Right atrium auricular region (tissue), 2 donors: ENCODE measurements around the gene ZNF423. TPM values are rescaled to one million over a fixed set of nuclear protein-coding genes. Genes with fewer than 3 reads are reported as not detected.
A peak's percentile ranks its signal among the peaks of the same experiment; 100 is the strongest.

Source experiments
- DNase-seq: peaks from one replicate; pipeline ENCODE4 v3.0.0-alpha.2; 2019; ENCODE audit warnings: low spot score
- H3K27ac ChIP-seq, 2 donors: fragments of 200-600 bp; sonication (generic); 1 replicate in 1 of 2; 2 replicates in 1 of 2; pipeline ENCODE4 v1.5.1; 2016 to 2019
- H3K27me3 ChIP-seq, 2 donors: fragments of 200-600 bp; sonication (generic); one replicate each; pipeline versions ENCODE4 v1.5.1 to v1.6.0; 2017 to 2019
- H3K36me3 ChIP-seq: fragments of 200-600 bp; sonication (generic); one replicate; pipeline ENCODE4 v1.5.1; 2016
- H3K4me1 ChIP-seq, 2 donors: fragments of 200-600 bp; sonication (generic); one replicate each; pipeline versions ENCODE4 v1.5.1 to v1.6.0; 2017 to 2019
- H3K4me3 ChIP-seq, 2 donors: fragments of 200-600 bp; sonication (generic); 1 replicate in 1 of 2; 2 replicates in 1 of 2; pipeline ENCODE4 v1.5.1; 2017 to 2019; ENCODE audit warnings: mild to moderate bottlenecking in 1 of 2, moderate library complexity in 1 of 2
- H3K9me3 ChIP-seq, 2 donors: fragments of 200-600 bp; sonication (generic); one replicate each; pipeline ENCODE4 v1.5.1; 2019
- total RNA-seq, 2 donors: library from RNA; depleted of rRNA; stranded (reverse); fragments of >200 nt; gene quantifications; one replicate each; pipeline ENCODE4 v1.1.0, GENCODE V29; 2016
- TF ChIP-seq, protein P1 (sequence below), 2 donors: fragments of 200-600 bp; sonication (generic); IDR thresholded peaks; one replicate each; pipeline ENCODE4 v1.5.1; 2019; ENCODE audit warnings: antibody characterized with exemption in 2 of 2

ZNF423 gene
- total RNA-seq, 2 donors from 2014 or later, result 8.5 to 10.7 TPM

DNA sequence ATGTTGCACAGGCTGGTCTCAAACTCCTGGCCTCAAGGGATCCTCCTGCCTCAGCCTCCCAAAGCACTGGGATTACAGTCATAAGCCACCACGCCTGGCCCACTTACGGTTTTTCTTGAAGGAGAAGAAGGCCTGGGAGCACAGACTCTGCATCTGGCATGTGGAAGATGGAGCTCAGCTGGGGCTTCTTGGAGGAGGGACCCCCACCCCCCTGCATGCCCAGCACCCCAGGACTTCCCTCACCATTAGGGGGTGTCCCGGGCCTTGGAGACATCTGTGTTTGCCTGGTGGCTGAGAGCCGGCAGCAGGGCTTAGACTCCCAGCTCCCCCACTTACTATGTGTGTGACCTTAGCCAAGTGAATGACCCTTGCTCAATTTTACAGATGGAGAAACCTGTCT lies 204.7 kb downstream of the ZNF423 start:
- Histone ChIP-seq H3K4me3 (no peak overlapping the region), H3K27ac (peak overlapping the region in 1 of 2 donors; percentile 73), H3K4me1 (peaks cover 0 to 16% of the 10 kb centered on the region in 2 donors), H3K36me3 (no peaks in the 10 kb centered on the region), H3K9me3 (peaks cover 0 to 28% of the 10 kb centered on the region in 2 donors), H3K27me3 (no peaks in the 10 kb centered on the region)
- DNase-seq, result no peak
- TF ChIP-seq, protein P1, sequence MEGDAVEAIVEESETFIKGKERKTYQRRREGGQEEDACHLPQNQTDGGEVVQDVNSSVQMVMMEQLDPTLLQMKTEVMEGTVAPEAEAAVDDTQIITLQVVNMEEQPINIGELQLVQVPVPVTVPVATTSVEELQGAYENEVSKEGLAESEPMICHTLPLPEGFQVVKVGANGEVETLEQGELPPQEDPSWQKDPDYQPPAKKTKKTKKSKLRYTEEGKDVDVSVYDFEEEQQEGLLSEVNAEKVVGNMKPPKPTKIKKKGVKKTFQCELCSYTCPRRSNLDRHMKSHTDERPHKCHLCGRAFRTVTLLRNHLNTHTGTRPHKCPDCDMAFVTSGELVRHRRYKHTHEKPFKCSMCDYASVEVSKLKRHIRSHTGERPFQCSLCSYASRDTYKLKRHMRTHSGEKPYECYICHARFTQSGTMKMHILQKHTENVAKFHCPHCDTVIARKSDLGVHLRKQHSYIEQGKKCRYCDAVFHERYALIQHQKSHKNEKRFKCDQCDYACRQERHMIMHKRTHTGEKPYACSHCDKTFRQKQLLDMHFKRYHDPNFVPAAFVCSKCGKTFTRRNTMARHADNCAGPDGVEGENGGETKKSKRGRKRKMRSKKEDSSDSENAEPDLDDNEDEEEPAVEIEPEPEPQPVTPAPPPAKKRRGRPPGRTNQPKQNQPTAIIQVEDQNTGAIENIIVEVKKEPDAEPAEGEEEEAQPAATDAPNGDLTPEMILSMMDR (IDR thresholded peaks at IDR 0.05), result no peak

DNA sequence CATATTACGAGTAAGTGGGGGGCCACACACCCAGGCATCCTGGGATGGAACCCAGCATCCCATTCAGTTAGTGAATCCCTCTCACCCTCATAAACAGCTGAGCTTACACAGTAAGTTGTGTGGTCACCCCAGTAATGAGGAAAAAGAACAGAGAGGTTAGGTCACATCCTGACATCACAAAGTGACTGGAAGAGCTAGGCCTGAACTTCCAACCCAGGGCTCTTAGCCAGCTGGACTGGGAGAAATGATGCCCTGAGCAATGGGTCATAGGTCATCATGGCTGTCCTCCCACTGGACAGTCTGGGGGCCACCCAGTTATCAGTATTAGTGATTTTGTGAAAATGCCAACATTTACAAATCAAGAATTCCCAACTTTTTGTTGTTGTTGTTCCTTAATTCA lies 205.3 kb downstream of the ZNF423 start:
- TF ChIP-seq, protein P1 (IDR thresholded peaks at IDR 0.05), result no peak
- no peak for DNase-seq
- Histone ChIP-seq H3K4me1 (peaks cover 0 to 16% of the 10 kb centered on the region in 2 donors), H3K27me3 (no peaks in the 10 kb centered on the region), H3K9me3 (peaks cover 0 to 33% of the 10 kb centered on the region in 2 donors), H3K36me3 (no peaks in the 10 kb centered on the region), H3K27ac (no peak overlapping the region), H3K4me3 (no peak overlapping the region)

DNA sequence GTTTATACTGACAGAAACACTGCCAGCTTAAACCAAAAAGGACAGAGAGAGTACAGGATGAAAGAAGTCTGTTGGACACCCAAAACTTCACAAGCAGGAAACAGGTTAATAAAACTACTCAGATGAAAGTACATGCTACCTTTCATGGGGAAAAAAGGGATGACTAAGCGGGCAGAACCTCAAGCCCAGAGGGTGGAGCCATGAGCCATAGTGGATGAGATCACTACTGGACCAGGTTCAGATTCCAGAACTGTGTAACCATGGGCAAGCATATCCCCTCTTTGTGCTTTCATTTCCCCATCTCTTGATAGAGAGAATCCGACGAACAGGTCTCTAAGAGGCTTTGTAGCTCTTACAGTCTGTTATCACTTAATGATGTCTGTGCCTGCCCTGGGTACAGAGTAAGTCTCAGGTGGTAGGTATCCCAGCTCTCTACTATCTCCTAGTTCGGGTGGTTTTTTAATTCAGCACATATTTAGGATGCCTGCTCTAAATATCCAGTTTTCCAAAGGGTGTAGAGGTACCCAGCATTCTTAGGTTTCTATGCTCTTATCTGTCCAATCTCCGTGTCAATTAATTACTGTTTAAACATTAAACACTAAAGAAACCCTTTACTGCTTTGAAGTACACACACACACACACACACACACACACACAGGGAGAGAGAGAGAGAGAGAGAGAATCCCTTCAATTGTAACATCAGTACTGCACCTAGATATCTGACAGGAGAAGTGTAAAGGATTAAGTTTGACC lies 206.7 kb downstream of the ZNF423 start:
- Histone ChIP-seq H3K4me3 (no peak overlapping the region), H3K36me3 (no peaks in the 10 kb centered on the region), H3K9me3 (peaks cover 0 to 33% of the 10 kb centered on the region in 2 donors), H3K27ac (peak overlapping the region in 1 of 2 donors; percentile 6), H3K4me1 (peaks cover 0 to 16% of the 10 kb centered on the region in 2 donors), H3K27me3 (no peaks in the 10 kb centered on the region)
- TF ChIP-seq, protein P1 (IDR thresholded peaks at IDR 0.05), result no peak
- peak; percentile 73 for DNase-seq

DNA sequence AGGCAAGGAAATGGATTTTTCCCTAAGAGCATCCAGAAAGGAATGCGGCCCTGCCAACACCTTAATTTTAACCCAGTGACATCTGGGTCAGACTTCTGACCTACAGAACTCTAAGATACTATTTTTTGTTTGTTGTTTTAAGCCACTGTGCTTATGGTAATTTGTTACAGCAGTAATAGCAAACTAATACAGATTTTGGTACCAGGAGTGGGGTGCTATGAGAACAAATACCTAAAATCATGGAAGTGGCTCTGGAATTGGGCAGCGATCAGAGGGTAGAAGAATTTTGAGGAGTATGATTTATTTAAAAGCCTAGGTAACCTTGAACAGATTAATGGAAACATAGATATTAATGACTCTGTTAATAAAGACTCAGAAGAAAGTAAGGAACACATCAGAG lies 208.2 kb downstream of the ZNF423 start:
- Histone ChIP-seq H3K4me1 (peaks cover 0 to 23% of the 10 kb centered on the region in 2 donors), H3K27me3 (no peaks in the 10 kb centered on the region), H3K4me3 (no peak overlapping the region), H3K27ac (no peak overlapping the region), H3K9me3 (peaks cover 0 to 33% of the 10 kb centered on the region in 2 donors), H3K36me3 (no peaks in the 10 kb centered on the region)
- DNase-seq, result no peak
- TF ChIP-seq, protein P1 (IDR thresholded peaks at IDR 0.05), result no peak

DNA sequence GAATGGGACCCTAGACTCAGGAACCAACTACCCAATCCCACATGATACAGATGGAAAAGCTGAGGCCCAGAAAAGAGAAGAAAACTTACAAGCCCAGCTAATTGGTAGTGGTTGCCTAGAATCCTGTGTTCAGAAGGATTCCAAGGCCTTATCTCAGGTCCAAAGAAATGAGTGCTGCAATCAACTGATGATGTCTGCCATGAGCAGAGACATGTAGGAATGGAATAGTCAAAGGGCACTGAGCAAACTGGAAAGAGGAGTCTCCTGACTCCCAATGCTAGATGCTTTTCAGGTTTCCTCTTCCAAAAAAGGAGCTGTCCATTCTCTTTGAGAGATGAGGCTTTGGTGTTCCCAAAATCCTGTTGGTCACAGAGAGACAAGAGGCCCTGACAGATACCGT lies 210.6 kb downstream of the ZNF423 start:
- TF ChIP-seq, protein P1 (IDR thresholded peaks at IDR 0.05), result no peak
- Histone ChIP-seq H3K4me3 (no peak overlapping the region), H3K27me3 (no peaks in the 10 kb centered on the region), H3K4me1 (peaks cover 0 to 21% of the 10 kb centered on the region in 2 donors), H3K27ac (no peak overlapping the region), H3K36me3 (no peaks in the 10 kb centered on the region), H3K9me3 (peaks cover 0 to 33% of the 10 kb centered on the region in 2 donors)
- DNase-seq, result no peak

DNA sequence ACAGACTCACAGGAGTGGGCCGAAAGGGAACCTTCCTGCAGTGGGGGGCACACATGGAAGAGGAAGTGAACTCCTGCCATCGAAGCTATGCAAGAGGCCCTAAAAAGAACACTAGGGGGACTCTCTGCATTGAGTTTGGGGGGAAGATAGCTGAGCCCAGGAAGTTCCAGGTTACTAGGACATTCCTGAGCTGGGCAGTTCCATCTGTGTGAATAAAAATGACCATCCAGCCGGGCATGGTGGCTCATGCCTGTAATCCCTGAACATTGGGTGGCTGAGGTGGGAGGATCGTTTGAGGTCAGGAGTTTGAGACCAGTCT lies 211.8 kb downstream of the ZNF423 start:
- TF ChIP-seq, protein P1 (IDR thresholded peaks at IDR 0.05), result no peak
- DNase-seq, result no peak
- Histone ChIP-seq H3K27me3 (no peaks in the 10 kb centered on the region), H3K27ac (peak overlapping the region in 1 of 2 donors; percentile 33), H3K9me3 (peaks cover 0 to 31% of the 10 kb centered on the region in 2 donors), H3K36me3 (no peaks in the 10 kb centered on the region), H3K4me3 (no peak overlapping the region), H3K4me1 (peaks cover 0 to 33% of the 10 kb centered on the region in 2 donors)
